Endothelial cell of umbilical vein (primary cell): ENCODE measurements around the gene TRNT1.

ENCODE experiments used
- EZH2 ChIP-seq: IDR thresholded peaks from 2 replicates; pipeline ENCODE4 v1.6.1; 2012; ENCODE audit warnings: borderline replicate concordance, low read depth, mild to moderate bottlenecking, moderate library complexity, low read length, inconsistent platforms; ENCODE audit not compliant: severe bottlenecking
- FOS ChIP-seq: IDR thresholded peaks from 2 replicates; pipeline ENCODE4 v1.6.1; 2011; ENCODE audit warnings: mild to moderate bottlenecking, low read length, moderate library complexity, borderline replicate concordance; ENCODE audit not compliant: insufficient read depth
- POLR2A ChIP-seq: IDR thresholded peaks from 2 replicates; pipeline ENCODE4 v1.6.1; 2012; ENCODE audit warnings: low read depth, mild to moderate bottlenecking, control low read depth, low read length
- TF ChIP-seq, protein P1 (sequence below), 2 donors: IDR thresholded peaks; 1 replicate in 1 of 2; 2 replicates in 1 of 2; pipeline ENCODE4 v1.5.1; 2011; ENCODE audit warnings: low read length in 2 of 2, mild to moderate bottlenecking in 2 of 2, moderate library complexity in 2 of 2, control low read depth in 1 of 2, inconsistent platforms in 1 of 2, low read depth in 1 of 2; ENCODE audit not compliant: insufficient read depth in 1 of 2; ENCODE audit errors: extremely low read depth in 1 of 2

DNA sequence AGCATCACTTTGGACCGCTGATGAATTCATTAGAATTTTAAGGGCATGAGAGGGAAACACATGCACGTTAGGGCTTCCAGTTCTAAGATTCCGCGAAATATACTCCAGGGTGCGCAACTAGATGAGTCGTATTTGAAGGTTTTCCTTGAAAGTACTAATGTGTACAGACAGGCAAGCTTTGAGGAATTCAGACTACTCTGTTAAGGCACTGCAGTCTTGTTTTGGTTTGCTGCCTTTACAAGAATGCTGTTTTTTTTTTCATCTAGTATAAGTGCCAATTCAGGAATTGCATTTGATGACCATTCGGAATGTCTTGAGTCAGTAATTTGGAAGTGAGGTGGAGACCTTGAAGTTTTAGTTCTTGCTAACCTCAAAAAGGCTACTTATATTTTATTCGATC is 19.1 kb downstream of the TRNT1 start:
- TF ChIP-seq, protein P1, sequence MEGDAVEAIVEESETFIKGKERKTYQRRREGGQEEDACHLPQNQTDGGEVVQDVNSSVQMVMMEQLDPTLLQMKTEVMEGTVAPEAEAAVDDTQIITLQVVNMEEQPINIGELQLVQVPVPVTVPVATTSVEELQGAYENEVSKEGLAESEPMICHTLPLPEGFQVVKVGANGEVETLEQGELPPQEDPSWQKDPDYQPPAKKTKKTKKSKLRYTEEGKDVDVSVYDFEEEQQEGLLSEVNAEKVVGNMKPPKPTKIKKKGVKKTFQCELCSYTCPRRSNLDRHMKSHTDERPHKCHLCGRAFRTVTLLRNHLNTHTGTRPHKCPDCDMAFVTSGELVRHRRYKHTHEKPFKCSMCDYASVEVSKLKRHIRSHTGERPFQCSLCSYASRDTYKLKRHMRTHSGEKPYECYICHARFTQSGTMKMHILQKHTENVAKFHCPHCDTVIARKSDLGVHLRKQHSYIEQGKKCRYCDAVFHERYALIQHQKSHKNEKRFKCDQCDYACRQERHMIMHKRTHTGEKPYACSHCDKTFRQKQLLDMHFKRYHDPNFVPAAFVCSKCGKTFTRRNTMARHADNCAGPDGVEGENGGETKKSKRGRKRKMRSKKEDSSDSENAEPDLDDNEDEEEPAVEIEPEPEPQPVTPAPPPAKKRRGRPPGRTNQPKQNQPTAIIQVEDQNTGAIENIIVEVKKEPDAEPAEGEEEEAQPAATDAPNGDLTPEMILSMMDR (IDR thresholded peaks at IDR 0.05; ENCODE audit: extremely low read depth in 1 of 2, insufficient read depth in 1 of 2, low read depth in 1 of 2, low read length in 2 of 2), result no peak
- no peak for TF ChIP-seq EZH2
- TF ChIP-seq POLR2A, result no peak
- TF ChIP-seq FOS, result no peak
